ENCODE measurements around the gene PLCG1. TPM values are rescaled to one million over a fixed set of nuclear protein-coding genes. Genes with fewer than 3 reads are reported as not detected.
"Not testable (repeated sequence)": the region's sequence is repeated elsewhere in the genome, so short reads cannot be mapped to it uniquely, and the experiment has no call there.

Gene PLCG1
- total RNA-seq: 104 TPM

DNA sequence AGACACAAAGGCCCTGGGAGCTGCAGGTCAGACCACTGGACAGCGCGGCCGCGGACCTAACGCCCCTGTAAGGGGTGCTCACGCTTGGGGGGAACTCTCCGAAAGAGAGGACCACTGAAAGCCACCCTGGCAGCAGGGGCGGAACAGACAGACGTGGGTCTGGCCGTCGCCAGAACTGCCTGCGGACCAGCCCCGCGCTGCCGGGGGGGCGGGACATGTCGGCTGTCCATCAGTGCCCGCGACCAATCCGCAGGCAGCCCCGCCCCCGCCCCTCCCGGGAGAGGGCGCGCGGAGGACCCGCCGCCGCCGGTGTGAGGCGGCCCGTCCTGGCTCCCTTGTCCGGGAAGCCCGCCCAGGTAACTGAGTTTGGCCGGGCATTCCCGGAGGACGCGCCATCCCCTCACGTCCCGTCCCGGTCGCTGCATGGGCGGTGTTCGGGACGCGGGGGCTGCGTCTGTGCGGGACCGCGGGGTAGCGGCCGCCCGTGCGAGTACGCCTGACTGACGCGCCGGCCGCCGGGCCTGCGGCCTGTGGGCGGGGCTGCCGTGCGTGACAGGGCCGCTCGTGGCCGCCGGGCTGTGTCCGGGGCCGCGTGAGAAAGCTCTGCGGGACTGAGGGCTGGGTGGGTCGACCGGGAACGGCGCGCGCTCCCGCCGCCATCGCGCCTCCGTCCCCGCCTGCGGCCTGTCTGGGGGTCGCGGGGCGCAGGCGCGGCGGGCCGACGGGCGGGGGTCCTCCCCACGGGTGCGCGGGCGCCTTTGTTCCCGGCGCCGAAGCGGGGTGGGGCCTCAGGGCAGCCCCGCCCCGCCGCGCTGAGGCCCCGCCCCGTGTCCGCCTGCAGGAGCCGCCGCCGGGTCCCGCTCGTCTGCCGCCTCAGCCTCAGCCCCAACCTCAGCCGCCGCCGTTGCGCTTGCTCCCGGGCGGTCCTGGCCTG lies at the start of gene PLCG1:
Gene PLCG1 (plus strand): TSS at position 864 of the 934 bp plus-strand sequence. CDS start 99 bp downstream, outside the sequence.
- peak; percentile 95 for DNase-seq

DNA sequence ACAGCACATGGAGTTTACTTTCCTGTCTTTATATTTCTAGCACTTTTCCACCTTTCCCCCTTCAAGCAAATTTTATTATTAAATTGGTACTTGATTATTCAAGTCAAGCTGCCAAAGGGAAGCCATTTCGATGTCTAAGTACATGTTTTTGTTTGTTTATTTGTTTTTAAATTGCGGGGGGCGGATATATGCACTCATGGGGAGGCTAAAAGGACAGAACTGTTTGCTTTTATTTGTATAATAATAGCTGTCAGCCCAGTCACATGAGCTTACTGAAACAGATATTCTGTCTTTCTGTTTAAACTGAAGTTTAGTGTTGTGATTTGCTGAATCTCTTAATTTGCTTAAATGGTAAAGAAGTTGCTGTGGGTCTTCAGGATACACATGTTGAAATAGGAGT lies 49.6 kb upstream of the PLCG1 start:
- DNase-seq: no peak

DNA sequence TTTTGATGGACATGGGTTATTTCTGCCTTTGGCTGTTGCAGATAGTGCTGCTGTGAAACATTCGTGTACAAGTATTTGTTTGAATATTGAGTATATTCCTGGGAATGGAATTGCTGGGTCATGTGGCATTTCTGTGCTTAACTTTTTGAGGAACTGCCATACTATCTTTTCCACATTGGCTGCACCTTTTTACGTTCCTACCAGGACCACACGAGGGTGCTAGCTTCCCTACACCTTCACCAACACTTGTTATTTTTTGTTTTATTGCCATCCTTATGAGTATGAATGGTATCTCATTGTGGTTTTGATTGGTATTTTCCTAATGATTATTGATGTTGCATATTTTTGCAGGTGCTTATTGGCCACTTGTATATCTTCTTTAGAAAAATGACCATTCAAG lies 47.8 kb upstream of the PLCG1 start:
- no peak for DNase-seq

DNA sequence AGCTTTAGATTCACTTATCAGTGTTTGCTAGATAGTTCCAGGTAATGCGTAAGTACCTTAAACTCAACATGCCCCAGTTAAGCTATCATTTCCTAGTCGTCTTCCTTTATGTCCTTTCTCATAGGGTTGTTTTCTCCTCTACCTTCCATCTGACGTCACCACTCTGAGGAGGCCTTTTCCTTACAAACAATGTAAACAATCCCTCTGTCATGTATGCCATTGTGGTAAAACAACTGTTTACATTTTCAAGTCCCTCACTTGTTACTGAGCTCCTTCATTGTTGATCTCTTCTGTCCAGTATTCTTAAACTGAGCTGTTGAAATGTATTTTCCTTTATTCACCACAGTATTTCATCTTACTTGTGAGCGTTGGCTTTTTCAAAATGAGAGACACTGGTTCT lies 45.4 kb upstream of the PLCG1 start:
- DNase-seq: no peak

DNA sequence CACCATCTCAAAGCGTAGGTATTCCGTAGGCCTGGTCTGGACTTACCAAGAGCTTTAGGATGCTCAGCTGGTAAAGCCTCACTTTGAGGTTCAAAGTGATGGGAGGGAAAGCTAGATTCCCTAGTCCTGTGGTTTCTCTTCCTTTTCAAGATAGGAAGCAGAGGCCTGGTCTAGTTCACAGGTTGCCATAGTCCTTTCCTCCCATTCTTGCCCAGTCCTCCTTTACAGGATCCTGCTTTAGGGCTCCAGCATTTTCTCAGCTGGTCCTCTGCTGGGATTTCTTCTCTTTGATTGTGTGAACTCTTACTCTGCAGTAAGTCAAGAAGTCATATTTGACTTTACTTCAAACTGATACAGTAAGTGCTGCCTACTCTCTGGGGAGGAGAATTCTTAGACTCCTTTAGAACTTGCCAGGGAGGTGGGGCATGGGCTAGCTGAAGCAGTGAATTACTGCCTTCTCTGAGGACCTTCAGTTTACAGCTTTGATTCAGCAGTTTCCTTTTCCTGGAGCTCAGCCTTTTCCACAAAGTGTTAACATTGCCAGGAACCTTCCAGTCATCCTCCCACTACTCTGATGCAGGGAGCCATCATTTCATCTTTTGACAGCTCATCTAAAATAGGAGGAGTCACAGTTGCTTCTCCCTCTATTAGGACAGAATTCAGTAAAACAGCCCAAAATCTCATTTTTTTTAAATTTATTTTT lies 42.8 kb upstream of the PLCG1 start:
- no peak for DNase-seq

DNA sequence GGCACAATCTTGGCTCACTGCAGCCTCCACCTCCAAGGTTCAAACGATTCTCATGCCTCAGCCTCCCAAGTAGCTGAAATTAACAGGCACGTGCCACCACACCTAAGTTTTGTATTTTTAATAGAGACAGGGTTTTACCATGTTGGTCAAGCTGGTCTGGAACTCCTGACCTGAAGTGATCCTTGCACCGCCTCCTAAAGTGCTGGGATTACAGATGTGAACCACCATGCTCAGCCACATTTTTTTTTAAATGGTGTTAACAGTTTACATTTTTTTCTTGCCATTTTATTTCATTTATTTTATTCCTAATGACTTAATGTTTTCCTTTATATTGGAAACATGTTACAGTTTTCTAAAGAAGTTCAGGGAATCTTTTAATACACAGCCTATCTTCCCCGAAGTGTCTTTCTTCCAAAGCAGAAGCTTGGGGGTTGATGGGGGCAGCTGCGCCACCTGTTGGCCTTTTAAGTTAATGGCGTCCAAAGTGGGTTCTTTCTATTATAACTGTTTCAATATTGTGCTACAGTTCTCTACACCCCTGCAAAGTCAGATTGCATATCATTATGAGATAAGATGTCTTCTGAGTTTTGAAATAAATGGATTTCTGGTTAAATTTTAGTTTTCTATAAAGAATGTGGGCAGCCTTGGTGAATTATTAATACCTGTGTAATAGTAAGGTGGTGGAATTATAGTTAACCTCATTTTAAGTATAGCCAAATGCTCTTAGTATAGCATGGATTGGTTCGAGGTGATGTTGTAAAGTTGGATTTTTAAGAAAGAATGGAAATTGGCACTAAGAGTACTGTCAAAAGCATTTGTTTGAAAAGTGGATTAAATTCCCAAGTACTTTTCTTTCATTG lies 42.0 kb upstream of the PLCG1 start:
- peak; percentile 86 for DNase-seq

DNA sequence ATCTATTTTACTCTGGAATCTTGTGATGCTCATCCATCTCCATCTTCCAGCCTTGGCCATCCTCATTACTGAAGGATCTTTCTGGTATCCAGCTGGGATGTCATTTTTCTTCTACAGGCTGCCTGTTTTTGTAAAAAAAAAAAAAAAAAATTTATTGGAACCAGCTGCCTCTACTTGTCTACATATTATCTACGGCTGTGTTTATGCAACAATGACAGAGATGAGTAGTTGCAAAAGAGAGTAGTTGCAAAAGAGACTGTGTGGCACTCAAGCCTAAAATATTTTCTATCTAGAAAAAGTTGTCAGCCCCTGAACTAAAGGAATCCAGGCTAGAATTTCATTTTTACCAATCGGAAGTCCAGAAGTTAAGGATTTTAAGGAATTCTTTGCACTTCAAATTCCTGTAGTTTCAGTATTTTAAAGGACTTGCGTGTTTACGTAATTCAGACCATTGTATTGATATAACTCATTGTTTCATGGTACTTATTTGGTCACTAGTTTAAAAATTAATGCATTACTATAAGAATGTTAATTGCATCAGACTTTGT lies 38.6 kb upstream of the PLCG1 start:
- no peak for DNase-seq

DNA sequence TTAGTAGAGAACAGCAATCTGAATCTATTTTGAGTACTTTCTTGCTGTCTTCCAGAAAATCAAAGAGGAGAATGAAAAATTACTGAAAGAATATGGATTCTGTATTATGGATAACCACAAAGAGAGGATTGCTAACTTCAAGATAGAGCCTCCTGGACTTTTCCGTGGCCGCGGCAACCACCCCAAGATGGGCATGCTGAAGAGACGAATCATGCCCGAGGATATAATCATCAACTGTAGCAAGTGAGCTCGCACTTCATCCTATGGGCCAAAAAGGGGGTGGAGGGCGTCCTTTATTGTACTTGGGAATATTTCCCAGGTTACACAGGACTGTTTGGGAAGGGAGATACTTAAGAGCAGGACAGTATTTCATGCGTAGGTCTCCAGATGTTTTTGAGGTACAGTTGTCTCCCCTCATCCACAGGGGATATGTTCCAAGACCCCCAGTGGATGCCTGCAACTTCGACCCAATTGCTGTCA lies 37.3 kb upstream of the PLCG1 start:
- no peak for DNase-seq

DNA sequence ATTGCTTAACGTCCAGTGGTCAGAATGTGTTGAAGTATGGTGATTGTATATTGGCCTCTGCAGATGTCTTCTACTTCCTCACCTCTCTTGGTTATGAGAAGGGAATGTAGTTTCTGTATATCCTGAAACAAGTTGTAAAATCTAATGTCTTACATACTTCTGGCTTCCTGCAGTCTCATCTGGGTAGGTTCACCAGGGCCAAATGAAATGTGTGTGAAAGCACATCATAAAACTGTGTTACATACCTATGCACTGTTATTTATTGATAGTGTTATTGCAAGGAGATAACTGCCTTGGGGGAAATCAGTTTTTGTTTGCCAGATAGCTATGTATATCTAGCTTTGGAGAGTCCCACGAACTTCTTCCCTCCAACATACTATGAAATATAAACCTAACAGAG lies 35.7 kb upstream of the PLCG1 start:
- DNase-seq: no peak

DNA sequence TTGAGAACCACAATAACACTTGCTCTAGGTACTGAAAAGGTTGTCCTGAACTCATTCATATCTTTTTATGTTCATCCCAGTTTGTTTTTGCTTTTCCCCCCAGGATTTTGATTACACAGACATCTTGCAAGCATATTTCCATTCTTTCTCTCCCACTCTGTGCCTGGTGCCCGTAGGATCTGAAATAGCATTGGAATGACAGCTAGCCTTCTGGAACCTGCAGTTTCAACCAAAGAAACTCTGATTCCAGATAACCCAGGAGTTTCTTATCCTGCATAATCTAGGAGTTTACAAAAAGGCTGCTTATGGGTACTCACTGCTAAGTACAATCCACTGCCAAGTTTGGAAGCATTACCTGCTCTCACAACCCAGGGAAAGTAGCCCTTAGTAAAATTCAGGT lies 28.8 kb upstream of the PLCG1 start:
- no peak for DNase-seq

DNA sequence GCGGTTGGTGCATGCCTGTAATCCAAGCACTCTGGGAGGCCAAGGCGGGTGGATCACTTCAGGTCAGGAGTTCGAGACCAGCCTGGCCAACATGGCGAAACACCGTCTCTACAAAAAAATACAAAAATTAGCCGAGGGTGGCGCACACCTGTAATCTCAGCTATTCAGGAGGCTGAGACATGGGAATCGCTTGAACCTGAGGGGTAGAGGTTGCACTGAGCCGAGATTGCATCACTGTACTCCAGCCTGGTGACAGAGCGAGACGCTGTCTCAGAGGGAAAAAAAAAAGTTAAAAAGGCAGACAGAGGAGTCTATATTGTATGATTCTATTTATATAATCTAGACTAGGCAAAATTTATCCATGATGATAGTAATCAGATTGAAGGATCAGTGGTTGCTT lies 27.3 kb upstream of the PLCG1 start:
- DNase-seq: no peak

DNA sequence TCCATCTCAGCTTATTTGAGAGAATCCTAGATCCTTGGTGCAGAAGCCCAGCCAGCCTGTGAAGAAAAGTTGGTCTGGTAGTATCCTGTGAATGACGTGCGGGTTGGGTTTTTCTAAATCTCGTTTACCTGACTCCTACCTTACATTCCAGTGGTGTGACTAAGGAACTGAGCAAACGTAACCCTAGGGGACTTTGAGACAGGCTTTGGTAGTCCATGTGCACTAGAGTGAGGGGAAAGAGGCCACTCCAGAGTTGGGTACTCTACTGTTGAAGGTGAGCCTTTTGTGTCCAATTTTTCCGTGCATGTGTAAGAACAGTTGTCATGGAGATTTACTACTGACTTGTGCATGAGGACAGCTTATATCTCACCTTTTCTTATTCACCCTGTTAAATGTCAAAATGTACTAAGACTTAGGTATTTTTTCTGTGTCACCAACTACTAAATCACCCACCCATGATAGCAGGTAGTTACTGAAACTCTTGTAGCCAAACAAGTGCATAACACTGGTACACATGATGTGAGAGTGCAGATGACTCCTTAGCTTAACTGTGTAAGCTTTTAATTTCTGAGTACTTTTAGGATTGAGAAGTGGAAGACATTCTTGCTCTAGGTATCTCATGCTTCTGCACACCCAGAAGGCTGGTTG lies 26.3 kb upstream of the PLCG1 start:
- no peak for DNase-seq

DNA sequence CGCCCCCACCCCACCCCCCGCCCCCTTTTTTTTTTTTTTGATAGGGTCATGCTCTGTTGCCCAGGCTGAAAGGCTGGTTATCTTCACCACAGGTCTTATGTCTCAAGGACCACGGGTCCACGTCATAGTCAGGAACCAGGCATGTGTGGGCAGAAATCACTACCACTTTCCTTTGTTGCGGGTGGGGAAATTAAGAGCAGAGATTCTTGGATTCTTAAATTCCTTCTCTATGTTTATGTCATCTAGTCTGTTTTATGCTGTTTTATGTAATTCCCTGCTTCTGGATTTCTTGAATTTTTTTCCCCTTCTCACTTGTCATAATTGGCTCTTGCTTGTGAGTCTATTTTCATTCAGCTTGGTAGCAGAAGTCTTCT lies 25.8 kb upstream of the PLCG1 start:
- no peak for DNase-seq

DNA sequence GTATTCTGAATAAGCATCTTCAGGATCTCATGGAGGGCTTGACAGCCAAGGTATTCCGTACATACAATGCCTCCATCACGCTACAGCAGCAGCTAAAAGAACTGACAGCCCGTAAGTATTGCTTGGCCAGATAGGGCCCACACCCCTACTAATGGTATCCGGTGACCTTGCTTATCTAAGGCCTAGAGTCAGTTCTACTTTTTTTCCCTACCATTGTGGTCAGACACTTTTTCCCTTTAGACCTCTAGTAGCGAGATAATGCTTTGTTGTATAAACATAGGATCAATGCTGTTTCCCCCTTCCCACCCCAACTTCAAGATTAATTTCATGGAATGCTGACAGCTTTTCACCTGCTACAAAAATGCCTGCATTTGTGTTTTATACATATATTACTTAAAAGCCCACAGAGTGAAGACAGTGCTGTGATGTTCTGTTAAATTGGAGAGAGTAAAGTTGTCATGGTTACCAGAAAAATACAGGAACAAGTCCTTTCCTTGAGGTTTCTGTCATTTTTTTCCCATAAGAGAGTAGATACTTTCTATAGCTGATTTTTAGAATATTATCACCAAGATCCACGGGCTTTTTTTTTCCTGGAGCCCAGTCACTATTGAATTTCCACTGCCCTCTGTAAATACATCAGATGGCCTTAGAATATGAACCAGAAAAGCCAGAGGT lies 20.9 kb upstream of the PLCG1 start:
- no peak for DNase-seq

DNA sequence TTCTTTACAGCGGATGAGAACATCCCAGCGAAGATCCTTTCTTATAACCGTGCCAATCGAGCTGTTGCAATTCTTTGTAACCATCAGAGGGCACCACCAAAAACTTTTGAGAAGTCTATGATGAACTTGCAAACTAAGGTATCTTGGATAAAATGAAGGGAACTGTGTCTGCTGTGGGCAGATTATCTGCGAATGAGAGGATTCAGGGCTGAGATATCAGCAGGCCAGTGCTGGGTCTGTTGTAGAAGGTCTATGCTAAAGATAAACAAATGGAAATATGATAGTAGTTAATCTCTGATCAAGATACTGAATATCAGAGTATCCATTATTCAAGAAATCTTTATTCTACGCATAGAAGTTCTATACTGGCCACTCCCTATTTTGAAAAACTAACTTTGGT lies 19.2 kb upstream of the PLCG1 start:
- not testable (repeated sequence) for DNase-seq

DNA sequence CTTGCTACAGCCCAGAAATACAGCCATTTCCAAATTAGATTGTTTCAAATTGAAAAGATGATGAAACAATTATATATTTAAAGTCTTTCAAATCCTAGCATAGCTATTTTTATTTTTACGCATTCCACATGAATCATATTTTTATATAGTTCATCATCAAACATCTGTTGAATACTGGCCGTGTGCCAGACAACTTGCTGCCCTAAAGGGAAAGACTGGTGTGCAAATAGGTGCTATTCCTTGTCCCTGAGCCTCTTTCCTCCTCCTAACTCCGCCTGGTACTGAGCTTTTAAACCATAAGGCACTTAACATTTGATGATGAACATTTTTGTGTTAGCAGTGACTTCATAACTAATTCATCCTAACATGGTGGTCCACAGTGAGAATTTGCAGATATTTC lies 18.7 kb upstream of the PLCG1 start:
- peak; percentile 43 for DNase-seq

DNA sequence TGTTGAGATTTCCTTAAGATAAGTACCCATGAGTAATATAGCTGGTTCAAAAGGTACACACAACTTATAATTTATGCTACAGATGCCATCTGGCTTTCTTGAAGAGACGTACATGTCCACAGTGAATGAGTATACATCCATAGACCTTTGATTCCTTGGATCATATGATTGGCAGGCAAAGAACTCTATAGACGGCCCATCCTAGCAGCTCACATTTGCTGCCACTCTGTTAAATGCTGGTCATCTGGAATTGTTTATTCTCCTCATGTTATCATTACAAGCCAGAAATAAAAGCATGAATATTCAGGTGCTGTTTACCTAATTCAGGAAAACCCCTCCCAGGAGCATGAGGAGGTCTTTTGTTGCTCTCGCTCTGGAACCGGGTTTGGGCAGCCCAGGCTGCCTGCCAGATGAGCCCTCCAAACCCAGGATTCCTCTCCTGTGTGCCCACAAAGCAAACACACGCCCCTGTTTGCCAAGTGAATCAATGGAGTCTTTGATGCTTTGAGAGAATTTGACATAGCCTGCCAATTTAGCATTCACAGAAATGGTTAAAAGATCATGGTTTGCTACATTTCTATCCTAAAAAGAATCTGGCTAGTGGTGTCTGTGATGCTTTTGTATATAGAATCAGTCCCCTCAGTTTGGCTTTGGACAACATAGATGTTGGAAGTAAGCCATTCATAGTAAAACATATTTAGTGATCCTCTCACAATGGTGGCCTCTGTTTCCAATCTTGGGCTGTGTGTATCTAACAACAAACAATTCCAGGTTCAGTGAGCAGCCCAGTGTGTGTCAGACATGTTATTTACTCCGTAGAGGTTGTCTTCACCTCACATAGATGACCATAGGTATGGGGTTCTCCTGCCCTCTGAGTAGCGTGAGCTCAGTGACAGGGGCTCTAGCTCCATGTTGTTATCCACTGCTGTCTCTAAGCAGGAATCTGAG lies 17.5 kb upstream of the PLCG1 start:
- peak; percentile 38 for DNase-seq

DNA sequence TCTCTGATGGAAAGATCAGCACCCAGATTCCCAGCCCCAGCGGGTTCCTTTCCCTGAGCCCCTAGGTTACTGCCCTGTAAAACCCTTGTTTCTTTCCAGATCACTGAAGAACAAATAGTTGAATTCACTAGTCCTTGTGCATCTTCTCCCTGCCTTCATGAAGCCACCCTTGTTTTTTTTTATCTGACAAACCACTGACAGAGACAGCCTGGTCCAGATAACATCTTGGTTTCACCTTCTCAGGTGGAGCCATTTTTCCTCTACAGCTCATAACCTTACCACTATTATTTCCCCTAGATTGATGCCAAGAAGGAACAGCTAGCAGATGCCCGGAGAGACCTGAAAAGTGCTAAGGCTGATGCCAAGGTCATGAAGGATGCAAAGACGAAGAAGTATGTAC lies 15.9 kb upstream of the PLCG1 start:
- DNase-seq: no peak

DNA sequence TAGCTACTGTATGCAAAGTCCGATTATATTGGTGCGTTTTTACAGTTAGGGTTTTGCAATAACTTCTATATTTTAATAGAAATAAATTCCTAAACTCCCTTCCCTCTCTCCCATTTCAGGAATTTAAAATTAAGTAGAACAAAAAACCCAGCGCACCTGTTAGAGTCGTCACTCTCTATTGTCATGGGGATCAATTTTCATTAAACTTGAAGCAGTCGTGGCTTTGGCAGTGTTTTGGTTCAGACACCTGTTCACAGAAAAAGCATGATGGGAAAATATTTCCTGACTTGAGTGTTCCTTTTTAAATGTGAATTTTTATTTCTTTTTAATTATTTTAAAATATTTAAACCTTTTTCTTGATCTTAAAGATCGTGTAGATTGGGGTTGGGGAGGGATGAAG lies 13.7 kb upstream of the PLCG1 start:
- peak; percentile 69 for DNase-seq

All from tongue (tissue), 2 donors.